Measurements from ENCODE around the gene CHRNA9. TPM values are rescaled to one million over a fixed set of nuclear protein-coding genes. Genes with fewer than 3 reads are reported as not detected.

Gene CHRNA9
- total and polyA plus RNA-seq, 2 of the 13 experiments (the other 11 are each of a cell fraction or from before 2014, with no cell fraction given) = not detected

DNA sequence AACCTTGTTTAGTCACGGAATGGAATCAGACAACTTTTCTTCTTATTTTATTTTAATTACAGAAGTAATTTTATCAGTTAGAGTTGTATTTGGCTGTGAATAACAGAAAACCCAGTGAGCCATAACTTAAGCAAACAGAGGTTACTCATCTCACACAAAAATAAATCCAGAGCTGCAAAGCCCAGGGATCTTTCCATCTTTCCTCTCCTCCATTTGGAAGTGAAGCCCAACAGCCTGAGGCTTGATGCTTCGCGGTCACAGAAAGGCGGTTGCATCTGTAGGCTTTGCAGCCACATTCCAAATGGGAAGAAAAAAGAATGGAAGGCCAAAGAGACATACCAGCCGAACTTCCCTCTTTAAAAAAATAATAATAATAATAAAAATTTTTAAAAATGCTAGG is 22.6 kb downstream of the CHRNA9 start:
- Histone ChIP-seq H3K4me2 (ENCODE audit: low read depth, low read length) (no peak overlapping the region), H3K27me3 (ENCODE audit: control insufficient read depth in 1 of 2, insufficient read depth in 2 of 2, low read length in 2 of 2) (no peaks in the 10 kb centered on the region), H2AFZ (ENCODE audit: low read length) (no peak overlapping the region), H3K79me2 (ENCODE audit: insufficient read depth, low read length) (no peaks in the 10 kb centered on the region), H3K9me3 (ENCODE audit: low read length) (0 out of 2 replicates have a peak, but pooled peaks cover 3% of the 10 kb centered on the region), H3K36me3 (replicated peaks in 1 of 2; ENCODE audit: control insufficient read depth in 1 of 2, insufficient read depth in 2 of 2, low read length in 2 of 2) (no peaks in the 10 kb centered on the region), H3K4me3 (replicated peaks in 1 of 3; ENCODE audit: insufficient read depth in 1 of 3, low read depth in 2 of 3, low read length in 3 of 3) (no peak overlapping the region), H3K9ac (ENCODE audit: insufficient read depth, low read depth, low read length) (no peak overlapping the region), H3K4me1 (ENCODE audit: insufficient read depth, low read length) (no peaks in the 10 kb centered on the region), H4K20me1 (ENCODE audit: insufficient read depth, low read length) (no peaks in the 10 kb centered on the region), H3K27ac (ENCODE audit: extremely low read length, insufficient read depth, low read length) (no peak overlapping the region)
- TF ChIP-seq ZNF274 (CRISPR knock-in tag; IDR thresholded peaks at IDR 0.05) (no peak), ZNF563 (CRISPR knock-in tag; IDR thresholded peaks at IDR 0.05) (no peak), ZNF614 (CRISPR knock-in tag; IDR thresholded peaks at IDR 0.05; ENCODE audit: borderline replicate concordance) (no peak), ZC3H4 (CRISPR knock-in tag; IDR thresholded peaks at IDR 0.05; ENCODE audit: borderline replicate concordance) (no peak), HOXA7 (CRISPR knock-in tag; IDR thresholded peaks at IDR 0.05) (no peak), HNRNPLL (IDR thresholded peaks at IDR 0.05; ENCODE audit: low read depth, low read length, poor library complexity, severe bottlenecking) (no peak), ZNF746 (CRISPR knock-in tag; IDR thresholded peaks at IDR 0.05) (no peak), PAWR (CRISPR knock-in tag; IDR thresholded peaks at IDR 0.05; ENCODE audit: borderline replicate concordance) (no peak), KAT7 (CRISPR knock-in tag; IDR thresholded peaks at IDR 0.05; ENCODE audit: borderline replicate concordance) (no peak)
- TF ChIP-seq, protein P1, sequence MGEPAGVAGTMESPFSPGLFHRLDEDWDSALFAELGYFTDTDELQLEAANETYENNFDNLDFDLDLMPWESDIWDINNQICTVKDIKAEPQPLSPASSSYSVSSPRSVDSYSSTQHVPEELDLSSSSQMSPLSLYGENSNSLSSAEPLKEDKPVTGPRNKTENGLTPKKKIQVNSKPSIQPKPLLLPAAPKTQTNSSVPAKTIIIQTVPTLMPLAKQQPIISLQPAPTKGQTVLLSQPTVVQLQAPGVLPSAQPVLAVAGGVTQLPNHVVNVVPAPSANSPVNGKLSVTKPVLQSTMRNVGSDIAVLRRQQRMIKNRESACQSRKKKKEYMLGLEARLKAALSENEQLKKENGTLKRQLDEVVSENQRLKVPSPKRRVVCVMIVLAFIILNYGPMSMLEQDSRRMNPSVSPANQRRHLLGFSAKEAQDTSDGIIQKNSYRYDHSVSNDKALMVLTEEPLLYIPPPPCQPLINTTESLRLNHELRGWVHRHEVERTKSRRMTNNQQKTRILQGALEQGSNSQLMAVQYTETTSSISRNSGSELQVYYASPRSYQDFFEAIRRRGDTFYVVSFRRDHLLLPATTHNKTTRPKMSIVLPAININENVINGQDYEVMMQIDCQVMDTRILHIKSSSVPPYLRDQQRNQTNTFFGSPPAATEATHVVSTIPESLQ (CRISPR knock-in tag; conservative IDR thresholded peaks at IDR 0.05) = no peak
- TF ChIP-seq, protein P2, sequence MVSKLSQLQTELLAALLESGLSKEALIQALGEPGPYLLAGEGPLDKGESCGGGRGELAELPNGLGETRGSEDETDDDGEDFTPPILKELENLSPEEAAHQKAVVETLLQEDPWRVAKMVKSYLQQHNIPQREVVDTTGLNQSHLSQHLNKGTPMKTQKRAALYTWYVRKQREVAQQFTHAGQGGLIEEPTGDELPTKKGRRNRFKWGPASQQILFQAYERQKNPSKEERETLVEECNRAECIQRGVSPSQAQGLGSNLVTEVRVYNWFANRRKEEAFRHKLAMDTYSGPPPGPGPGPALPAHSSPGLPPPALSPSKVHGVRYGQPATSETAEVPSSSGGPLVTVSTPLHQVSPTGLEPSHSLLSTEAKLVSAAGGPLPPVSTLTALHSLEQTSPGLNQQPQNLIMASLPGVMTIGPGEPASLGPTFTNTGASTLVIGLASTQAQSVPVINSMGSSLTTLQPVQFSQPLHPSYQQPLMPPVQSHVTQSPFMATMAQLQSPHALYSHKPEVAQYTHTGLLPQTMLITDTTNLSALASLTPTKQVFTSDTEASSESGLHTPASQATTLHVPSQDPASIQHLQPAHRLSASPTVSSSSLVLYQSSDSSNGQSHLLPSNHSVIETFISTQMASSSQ (IDR thresholded peaks at IDR 0.05; ENCODE audit: low read depth) = no peak
- TF ChIP-seq, protein P2 (CRISPR knock-in tag; IDR thresholded peaks at IDR 0.05; ENCODE audit: borderline replicate concordance) = no peak
- TF ChIP-seq, protein P3, sequence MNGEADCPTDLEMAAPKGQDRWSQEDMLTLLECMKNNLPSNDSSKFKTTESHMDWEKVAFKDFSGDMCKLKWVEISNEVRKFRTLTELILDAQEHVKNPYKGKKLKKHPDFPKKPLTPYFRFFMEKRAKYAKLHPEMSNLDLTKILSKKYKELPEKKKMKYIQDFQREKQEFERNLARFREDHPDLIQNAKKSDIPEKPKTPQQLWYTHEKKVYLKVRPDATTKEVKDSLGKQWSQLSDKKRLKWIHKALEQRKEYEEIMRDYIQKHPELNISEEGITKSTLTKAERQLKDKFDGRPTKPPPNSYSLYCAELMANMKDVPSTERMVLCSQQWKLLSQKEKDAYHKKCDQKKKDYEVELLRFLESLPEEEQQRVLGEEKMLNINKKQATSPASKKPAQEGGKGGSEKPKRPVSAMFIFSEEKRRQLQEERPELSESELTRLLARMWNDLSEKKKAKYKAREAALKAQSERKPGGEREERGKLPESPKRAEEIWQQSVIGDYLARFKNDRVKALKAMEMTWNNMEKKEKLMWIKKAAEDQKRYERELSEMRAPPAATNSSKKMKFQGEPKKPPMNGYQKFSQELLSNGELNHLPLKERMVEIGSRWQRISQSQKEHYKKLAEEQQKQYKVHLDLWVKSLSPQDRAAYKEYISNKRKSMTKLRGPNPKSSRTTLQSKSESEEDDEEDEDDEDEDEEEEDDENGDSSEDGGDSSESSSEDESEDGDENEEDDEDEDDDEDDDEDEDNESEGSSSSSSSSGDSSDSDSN (CRISPR knock-in tag; IDR thresholded peaks at IDR 0.05) = no peak
- ChIA-PET POLR2A (no interaction called here), CTCF (ENCODE audit: low intra/inter-chr PET ratio, low total read pairs) (no interaction called here)
- in situ Hi-C loops (cut with HindIII; ENCODE audit: extremely low pct_ligation_motif_present, low pct_unique_long_range_greater_than_20kb) (no loop called here), intact Hi-C loops (cut with micrococcal nuclease; ENCODE audit: unreplicated experiment) (no loop called here)
- ATAC-seq (no peak), FAIRE-seq (no peak), DNase-seq (ENCODE audit: low spot score) (no peak)
- BruUV-seq (replicated peaks) = no TSS peak
- WGBS (ENCODE audit: low lambda C conversion rate) = 66% methylated on average over 5 of the region's 5 CpGs
